GM12874 (cell line): ENCODE measurements around the gene C5orf24.

ENCODE experiments used
- TF ChIP-seq, protein P1 (sequence below): IDR thresholded peaks from 2 replicates; pipeline ENCODE4 v1.5.1; 2011; ENCODE audit warnings: low read depth, mild to moderate bottlenecking, control low read depth, low read length, moderate library complexity; ENCODE audit not compliant: insufficient read depth

C5orf24 gene

DNA sequence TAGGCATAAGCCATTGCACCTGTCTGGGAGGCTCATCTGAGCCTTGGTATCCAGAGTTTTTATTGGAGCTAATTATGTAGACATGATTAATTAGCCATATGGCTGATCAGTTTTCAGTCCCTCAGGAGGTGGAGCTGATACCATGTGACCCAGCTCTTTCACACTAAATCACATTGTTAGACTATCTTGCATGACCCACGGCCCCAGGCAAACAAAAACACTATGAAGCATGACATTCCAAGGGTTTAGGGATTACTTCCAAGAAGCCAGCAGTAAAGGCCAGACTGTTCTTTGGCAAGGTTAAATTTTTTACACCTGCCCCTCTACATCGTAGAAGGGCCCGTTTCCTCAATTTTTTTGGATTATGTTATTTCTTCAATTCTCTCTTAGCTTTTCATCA is 5.0 kb upstream of the C5orf24 start:
- TF ChIP-seq, protein P1, sequence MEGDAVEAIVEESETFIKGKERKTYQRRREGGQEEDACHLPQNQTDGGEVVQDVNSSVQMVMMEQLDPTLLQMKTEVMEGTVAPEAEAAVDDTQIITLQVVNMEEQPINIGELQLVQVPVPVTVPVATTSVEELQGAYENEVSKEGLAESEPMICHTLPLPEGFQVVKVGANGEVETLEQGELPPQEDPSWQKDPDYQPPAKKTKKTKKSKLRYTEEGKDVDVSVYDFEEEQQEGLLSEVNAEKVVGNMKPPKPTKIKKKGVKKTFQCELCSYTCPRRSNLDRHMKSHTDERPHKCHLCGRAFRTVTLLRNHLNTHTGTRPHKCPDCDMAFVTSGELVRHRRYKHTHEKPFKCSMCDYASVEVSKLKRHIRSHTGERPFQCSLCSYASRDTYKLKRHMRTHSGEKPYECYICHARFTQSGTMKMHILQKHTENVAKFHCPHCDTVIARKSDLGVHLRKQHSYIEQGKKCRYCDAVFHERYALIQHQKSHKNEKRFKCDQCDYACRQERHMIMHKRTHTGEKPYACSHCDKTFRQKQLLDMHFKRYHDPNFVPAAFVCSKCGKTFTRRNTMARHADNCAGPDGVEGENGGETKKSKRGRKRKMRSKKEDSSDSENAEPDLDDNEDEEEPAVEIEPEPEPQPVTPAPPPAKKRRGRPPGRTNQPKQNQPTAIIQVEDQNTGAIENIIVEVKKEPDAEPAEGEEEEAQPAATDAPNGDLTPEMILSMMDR: no peak

DNA sequence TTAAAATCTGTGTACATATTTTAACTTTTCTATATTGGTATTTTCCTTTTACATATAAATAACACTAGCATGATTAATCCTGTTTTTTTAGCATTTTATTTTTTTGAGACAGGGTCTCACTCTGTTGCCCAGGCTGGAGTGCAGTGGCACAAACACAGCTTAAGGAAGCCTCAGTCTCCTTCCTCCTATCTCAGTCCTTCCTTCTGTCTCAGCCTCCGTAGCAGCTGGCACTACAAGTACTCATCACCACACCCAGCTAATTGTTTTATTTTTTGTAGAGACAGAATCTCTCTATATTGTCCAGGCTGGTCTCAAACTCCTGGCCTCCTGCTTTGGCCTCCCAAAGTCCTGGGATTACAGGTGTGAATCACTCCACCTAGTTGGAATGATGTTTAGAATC is 1.5 kb upstream of the C5orf24 start:
- TF ChIP-seq, protein P1: no peak

DNA sequence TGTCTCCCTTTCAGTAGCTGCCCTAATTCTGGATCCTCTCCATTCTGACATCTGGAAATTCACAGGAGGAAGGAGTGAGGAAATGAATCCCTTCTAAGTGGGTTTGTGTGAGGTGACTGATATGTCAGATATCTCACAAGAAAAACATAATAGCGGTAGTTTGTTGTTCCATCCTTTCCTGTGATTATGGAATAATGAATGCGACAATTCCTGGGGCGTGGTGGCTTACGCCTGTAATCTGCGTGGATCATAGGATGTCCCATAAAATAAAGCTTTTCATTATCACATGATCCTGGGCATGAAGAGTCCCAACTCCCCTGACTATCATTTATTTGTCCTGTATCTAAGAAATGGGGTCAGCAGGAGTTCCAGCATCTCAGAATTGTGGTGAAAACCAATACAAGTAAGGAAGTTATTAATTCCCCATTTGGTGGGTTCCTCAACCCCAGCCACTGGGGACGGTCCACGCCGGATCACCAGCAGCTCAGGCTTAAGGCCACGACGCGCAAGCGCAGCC is 375 bp upstream of the C5orf24 start:
- TF ChIP-seq, protein P1: no peak

DNA sequence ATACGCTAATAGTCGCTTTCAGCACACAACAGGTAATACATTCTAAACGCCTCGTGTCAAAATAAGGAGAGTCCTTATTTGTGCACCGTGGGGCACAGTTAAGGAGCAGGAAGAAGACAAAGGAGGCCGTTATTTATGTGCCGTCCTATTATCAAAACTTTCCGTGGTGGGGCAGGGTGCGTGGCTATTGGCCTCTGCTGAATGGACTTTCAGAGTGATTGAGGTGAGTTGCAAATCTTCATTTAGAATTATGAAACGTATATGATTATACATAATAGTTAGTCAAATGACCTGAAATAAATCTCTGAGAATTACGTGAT is 833 bp downstream of the C5orf24 start:
- TF ChIP-seq, protein P1: no peak

DNA sequence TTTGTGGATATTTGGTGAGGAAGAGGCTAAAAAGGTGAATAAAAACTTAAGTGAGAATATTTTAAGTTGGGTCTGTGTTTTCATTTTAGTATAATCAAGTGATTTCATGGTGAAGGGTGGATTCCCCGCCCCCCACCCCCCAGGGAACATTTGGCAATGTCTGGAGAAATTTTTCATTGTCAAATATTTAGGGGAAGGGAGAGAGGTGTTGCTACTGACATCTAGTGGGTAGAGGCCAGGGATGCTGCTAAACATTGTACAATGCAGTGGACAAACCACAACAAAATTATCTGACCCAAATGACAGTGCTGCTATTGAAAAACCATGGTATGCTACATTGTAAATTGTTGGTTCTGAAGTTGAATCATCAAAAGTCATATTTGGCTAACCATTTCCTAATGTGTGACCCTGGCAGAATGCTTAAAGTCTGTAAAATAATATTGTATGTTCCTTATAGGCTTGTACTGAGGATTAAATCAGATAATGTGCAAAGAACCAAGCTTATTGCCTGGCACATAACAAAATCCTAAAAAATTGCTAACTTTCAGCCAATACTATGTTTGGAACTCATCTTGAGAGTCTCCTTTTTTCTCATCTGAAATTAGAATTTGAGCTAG is 5.6 kb downstream of the C5orf24 start:
- TF ChIP-seq, protein P1: peak; percentile 45; the same call in 1 of the 2 replicates

DNA sequence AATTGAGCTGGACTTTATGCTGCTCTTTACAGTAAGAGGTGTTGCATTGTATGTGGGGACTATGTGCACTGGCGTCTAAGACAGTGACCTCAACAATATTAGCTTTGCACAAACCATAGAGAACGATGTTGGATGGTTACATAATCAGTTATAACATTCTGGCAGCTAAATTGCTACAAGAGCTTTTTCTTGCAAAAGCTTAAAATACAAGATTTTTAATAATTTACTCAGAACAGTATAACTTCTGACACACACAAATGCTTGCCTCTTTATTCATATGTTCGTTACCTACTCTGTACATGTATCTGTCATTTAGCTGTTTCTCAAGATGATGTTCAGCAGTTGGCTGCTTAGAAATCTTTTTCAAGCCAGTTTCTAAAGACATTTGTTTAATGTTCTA is 11.6 kb downstream of the C5orf24 start:
- TF ChIP-seq, protein P1: no peak

DNA sequence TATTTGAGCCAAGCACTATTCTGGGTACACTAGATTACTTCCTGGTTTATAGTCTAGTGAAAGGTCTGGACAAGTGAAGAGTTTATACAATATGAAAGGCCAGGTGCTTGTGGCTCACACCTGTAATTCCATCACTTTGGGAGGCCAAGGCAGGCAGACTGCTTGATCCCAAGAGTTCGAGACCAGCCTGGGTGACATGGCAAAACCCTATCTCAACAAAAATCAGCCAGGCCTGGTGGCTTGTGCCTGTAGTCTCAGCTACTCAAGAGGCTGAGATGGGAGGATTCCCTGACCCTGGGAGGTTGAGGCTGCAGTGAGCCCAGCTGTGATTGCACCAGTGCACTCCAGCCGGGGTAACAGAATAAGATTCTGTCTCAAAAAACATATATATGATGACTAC is 18.9 kb downstream of the C5orf24 start:
- TF ChIP-seq, protein P1: no peak
